NCI-H524 (cell line): ENCODE data around the gene SLC43A2.

Source experiments
- DNase-seq, 2 experiments: peaks; one replicate each; lab custom pipeline; 2025; lab: John Stamatoyannopoulos, UW

The SLC43A2 gene

DNA sequence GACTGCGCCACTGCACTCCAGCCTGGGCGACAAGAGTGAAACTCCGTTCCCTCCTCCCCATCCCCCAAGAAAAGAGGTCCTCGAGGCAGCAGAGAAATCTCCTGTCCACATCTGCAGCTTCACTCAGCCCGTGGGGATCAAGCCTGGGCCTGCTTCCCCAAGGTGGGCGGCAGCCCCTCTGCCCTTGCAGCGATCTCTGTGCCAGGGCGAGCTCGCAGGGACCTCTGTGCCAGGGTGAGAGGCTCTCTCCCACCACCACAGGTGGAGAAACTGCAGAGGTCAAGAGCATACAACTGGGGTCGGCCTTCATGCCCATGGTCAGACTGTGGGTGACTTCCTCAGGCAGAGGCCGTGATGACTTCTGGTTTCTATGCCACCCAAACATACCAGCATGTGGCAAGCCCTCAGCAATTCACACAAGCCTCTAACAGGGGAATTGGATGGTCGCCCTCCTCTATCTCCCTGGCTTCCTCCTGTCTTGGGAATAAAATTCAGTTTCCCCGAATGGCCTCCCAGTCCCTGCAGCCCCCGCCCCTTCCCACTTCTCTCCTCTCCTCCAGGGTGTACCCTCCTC, 5.5 kb downstream of the SLC43A2 start:
- DNase-seq = no peak

DNA sequence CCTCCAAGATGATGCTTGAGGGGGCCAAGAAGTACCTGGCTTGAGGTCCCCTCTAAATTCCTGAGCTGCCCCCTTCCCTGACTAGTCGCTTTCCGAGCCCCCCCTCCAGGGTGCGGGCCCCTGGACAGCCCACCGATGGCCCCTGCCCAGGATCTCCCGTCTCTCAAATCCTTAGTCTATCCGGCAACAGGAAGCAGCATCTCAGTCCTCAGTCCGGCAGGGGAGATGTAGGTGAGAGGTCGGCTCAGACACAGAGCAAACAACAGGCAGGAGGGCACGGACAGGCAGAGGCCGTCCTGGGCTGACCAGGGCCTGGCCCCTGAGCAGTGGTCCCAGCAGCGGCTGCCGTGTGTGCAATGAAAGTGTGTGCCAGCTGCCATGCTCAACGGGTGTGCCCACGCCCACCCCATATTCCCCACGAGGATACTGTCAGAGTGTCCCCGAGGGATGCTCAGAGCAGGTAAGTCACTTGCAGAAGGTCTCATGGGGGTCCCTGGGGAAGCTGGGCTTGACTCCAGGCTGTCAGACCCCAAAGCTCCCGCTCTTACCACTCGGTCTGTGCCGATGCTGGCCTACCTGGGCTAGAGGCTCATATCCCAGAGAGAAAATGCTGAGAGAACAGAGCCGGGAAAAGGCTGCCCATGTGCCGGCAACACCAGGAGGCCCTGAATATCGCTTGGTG, 7.2 kb downstream of the SLC43A2 start:
- DNase-seq = no peak

DNA sequence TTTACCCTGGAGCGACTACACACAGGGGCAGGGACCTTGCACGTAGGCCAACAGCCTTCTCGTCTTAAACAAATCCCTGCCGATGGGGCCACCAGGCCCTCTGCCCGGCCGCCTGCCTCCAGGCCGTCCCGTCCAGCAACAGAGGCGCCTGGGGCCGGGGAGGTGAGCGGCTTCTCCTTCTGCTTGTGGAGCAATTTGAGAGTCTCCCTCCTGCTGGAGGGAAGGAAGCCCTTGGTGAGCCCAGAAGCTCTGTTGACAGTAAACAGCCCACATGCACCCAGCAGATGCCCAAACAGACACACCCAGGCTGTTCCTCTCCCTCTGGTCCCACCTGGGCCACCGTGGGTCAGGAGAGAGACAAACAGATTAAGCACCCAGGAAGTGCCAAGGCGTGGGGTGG, 8.1 kb downstream of the SLC43A2 start:
- no peak for DNase-seq

DNA sequence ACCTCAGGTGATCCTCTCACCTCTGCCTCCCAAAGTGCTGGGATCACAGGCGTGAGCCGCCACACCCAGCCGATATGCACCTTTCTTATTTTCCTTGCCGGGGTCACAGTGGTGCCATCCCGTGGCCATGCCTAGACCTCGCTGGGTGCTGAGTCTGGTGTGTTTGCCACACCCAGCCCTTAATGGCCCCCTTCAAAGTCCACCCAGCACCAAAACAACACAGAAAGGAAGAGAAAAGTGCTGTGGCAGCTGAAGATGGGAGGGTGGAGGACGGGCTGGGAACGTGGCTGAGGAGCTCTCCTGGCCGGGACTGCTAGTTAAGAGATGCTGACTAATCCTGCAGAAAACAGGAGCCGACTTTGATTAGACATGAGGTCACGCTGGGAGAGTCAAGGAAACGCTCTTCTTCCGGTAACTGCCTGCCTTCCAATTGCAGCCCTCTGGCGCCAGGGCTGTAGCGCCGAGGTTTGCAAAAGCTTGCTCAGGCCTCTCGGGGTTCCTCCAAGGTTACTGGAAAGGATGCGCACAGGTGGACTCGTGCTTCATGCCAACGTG, 10.9 kb downstream of the SLC43A2 start:
- DNase-seq = no peak

DNA sequence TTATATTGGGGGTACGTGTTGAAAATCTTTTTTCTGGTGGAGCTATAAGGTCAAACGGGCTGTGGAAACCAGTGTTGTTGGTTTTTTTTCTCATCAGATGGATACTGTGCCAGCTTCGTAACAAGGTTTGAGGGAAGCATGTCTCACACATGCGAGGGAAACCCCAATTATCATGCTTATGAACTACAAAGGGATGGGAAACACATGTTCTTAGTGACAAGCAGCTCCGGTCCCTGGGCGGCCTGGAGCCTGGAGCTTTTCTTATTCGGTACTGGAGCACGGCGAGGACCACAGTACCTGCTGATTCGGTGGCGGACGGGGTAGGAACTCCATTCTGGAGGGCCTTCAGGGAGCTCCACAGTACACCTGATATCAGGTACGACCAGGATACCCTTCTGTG, 12.5 kb downstream of the SLC43A2 start:
- DNase-seq = no peak

DNA sequence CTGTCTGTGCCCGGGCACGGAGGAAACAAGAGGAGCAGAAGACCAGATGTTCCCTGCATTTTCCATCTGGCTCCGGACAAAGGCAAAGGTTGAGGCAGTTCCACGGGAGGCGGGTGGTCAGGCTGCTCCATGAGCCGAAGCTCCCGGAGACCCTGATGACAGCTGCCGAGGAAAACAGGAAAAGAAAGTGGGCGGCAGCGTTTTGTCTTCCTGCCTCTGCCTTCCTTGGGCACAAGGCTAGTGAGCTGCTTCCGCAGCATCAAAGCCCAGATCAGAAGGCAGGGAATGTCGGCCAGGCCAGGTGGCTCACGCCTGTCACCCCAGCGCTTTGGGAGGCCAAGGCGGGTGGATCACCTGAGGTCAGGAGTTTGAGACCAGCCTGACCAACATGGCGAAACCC, 16.2 kb downstream of the SLC43A2 start:
- no peak for DNase-seq

DNA sequence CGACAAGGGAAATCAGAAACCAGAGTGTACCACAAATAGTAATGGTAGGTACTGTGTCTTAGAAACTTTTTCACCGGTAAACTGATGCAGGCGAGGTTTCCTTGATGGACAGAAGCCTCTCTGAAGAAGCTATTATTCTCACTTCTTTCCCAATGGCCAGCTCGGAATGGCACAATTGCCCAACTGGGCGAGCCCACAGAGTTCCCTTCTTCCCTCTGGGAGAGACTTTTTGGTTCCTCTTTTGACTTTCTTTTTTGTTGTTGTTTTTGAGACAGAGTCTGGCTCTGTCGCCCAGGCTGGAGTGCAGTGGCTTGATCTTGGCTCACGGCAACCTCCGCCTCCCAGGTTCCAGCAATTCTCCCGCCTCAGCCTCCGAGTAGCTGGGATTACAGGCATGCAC, 16.9 kb downstream of the SLC43A2 start:
- DNase-seq = no peak

DNA sequence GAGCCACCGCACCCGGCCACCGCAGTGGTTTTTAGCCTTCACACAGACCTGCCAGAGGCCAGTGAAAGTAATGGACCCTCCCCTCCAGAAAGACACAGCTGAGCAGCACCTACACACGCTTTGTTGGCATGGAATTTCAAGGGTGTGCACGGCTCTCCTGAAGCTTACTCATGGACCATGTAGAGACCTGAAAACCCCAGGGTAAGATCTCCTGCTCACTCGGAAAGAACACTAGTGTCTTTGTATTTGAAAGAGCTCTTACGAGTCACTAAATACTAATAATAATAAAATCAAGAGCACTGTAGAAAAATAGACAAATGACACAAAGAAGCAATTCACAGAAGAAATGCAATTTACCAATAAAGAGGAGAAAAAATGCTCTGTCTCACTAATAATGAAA, 20.0 kb downstream of the SLC43A2 start:
- DNase-seq = no peak

DNA sequence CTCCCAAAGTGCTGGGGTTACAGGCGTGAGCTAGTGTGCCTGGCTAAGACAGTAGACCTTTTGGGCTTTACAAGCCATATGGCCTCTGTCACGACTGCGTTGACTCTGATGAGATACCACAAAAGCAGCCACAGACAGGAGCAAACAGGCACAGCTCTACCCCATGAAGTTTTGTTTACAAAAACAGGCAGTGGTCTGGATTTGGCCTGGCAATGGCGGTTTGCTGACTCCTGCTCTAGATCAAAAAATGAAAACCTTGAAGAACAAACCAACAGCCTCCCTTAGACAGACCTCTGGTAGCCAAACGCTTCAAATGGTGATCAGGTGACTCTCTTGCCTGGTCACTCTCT, 20.7 kb downstream of the SLC43A2 start:
- DNase-seq = no peak

DNA sequence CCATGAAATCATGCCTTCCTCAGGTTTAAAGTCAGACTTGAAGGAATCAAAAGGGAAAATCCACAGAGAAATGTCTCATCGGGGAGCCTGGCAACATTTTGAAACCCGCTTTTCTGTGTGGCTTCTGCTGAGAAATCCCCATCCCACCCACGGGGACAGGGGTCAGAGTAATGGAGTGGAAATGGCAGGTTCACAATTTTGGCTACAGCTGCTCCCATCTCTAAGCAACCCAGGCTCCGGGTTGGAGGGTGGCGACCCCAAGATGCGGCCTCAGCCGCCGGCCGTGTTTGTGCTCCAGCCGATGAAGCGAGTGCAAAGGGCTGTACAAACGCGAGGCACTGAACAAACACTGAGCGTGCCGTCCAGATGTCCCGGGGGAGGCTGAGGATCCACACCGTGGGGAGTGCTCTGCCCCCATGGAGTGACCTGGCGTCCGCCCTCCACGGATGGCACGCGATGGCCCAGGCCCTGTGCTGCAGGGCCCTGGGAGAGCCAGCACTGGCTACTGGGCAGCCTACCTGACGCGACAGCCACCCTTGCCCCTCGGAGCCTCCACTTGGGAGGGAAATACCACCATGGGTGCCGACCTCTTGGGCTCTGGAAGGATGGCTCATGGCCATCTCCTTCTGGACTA, 22.2 kb downstream of the SLC43A2 start:
- DNase-seq = no peak

DNA sequence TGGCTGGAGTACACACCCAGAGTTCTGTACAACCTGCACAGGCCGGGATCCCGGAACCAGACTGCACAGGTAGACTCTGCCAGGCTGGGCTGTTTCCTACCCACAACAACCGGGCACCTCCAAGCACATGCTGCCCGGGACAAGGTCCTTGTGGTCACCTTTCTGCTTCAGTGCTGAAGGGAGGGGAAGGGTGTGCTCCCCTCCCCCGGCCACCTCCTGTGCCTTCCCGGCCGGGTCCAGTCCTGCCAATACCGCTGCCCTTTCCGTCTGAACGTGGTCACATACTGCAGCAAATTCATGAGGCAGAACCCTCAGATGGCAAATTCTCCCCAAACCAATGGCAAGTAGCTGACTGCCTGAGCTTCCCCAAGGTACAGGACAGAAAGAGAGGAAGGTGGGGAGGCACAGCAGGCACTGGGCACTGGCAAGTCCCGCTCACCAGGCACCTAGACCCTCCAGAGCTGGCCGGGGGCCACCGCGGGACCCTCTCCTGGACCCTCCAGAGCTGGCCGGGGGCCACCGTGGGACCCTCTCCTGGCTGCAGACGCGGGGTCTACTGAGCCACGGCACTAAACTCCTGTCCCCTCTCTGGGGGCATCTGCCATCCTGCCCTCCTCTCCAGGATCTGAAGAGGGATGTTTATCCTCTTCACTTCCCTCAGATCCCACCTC, 22.8 kb downstream of the SLC43A2 start:
- DNase-seq = no peak

DNA sequence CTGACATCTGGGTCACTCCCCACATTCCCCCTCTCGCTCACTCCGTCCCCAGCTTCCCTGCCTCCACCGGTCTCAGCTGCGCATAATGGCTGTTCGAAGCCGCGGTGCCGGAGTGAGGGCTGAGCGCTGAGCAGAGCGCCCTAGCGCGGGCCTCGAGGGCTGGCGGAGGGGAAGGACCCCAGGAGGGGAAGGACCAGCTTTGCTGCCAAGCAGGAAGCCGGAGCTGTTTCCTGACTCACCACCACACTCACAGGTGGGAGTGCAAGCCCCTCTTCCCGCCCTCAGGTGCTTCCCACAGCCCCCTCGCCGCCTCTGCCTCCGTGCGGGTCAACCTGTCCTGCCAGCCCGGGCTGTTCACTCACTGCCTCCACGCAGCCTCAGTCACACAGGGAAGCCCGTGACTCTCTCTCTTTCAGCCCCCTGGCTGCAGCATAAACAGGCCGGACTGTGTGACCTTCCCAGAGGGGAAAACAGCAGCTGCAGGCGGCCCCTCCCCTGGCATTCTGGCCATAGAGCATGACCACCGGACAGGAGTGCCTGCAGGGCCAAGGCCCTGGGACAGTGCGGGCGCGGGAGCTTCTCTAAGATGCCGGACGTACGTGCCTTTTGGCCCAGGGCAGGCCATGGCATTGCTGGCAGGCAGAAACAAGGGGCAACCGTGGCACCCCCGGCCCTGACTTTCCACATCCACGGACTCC, 23.7 kb downstream of the SLC43A2 start:
- DNase-seq = no peak

DNA sequence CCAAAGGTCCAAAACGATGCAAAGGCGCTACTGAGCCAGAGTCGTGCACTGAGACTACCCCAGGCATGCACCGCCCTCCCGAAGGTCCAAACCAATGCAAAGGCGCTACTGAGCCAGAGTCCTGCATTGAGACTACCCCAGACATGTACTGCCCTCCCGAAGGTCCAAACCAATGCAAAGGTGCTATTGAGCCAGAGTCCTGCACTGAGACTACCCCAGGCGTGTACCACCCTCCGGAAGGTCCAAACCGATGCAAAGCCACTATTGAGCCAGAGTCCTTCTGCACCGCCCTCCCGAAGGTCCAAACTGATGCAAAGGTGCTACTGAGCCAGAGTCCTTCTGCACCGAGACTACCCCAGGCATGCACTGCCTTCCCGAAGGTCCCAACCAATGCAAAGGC, 27.1 kb downstream of the SLC43A2 start:
- DNase-seq = no peak

DNA sequence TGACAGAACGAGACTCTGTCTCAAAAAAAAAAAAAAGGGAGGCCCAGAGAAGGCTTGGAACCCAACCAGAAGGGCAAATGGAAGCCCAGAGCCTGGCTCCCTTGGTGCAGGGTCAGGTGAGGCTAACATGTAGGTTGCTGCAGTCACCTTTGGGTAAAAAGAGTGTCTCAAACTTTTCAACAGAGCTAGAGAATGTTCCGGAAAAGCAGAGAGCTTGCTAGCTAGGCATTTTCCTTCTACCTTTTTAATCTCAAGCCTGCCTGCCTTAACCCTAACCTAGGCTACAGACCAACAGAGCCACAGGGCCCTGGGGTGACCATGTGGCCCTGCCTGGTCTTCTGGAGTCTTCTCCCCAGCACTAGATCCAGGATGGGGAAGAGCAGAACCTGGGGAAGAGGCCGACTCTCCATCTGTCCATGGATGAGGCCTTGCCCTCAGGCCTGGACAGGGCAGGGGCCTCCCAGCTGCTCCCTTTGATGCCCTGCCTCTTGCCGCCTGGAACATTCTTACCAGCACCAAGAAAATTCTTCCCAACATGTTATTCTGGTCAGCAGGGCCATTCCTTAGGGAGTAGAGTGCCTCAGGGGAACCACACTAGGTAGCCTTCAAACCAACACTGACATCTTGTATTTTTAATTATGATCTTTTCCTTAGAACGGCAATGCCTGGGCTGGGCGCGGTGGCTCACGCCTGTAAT, 30.1 kb downstream of the SLC43A2 start:
- DNase-seq = no peak

DNA sequence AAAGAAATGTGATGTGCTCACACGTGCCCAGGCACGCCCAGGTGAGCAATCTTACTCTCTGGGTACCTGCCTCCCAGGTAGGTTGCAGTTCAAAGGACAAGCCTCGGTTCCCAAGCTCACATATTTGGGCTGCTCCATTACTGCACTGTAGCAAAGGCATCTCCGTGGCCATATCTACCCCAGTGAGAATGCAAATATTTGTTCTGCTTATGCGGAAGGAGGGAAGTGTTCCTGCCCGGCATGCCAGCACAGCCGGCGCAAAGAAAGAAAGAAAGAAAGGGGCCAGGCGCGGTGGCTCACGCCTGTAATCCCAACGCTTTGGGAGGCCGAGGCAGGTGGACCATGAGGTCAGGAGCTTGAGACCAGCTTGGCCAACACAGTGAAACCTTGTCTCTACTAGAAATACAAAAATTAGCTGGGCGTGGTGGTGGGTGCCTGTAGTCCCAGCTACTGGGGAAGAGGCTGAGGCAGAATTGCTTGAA, 30.7 kb downstream of the SLC43A2 start:
- DNase-seq = no peak

DNA sequence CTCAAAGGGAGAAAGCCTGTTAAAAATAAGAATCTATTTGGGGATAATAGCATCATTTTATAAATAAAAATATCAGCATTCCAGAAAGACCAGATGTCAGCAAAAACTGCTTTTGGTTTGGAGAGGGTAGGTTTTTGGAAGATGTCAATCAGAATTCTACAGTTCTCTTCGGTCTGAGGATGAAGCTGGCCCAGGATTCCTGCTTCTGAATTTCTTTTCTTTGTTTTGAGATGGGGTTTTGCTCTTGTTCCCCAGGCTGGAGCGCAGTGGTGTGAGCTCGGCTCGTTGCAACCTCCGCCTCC, 35.1 kb downstream of the SLC43A2 start:
- no peak for DNase-seq

DNA sequence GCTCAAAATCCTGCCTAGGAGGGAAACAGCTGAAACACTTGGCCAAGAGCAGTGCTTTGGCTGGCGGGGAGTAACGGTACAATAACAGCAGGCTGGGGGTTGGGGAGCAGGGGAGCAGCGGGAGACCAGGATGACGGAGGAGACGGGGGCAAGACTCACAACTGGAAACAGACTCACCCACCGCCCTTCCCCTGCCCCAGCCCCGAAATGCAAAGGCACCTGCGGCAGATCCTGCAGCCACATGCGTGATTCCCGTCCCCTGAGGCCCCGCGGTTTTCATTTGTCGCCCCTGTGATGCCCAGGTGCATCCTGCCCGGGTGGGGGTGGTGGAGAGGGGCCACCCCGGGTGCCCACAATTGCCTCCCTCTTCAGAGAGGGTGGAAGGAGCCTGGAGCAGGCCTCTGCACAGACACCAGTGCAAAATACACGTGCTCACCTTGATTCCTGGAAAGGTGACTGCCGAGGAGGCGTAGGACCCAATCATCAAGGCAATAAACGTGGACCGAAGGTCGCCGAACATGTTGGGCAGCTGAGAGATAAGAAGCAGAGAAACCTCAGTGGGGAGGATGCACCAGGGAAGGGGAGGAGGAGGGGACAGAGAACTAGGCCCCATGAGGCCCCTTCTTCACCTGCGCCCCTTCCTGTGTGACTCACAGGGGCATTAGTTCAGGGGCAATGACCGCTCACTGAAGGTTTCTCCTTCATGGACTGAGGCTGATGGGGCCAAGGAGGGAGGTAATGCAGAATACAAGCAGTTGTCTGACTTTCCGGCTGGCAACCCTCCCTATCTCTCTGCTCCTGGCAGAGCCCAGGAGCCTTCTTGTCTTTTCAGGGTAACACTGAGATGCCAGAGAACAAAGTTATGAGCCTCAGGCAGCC, 35.6 kb downstream of the SLC43A2 start:
- DNase-seq = no peak

DNA sequence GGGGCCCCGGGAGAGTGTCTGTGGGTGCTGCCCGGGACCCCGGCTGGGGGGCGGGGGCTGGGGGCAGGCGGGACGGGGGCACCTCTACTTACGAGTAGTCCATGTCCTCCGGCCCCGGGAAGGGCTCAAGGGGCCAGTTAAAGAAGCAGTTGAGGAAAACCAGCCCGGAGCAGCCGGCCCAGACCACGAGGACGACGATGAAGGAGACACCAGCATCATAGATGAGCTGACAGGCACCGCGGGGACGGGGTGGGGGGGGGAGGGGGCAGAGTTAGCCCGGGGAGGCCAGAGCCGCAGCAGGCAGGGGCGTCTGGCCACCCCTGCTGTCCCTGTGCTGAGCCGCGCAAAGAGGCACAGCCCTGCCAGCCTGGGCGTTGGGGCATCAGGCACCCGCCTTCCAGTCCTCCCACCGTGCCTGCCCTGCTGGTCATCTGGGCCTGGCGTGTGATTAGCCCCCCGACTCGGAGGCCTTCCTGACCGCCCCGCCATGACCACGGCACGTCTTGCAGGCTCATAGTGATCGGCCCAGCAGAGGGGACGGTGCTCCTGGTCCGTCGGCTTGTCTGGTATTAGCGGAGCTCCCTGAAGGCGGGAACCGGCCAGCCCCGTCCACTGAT, 37.1 kb downstream of the SLC43A2 start:
- DNase-seq = no peak

DNA sequence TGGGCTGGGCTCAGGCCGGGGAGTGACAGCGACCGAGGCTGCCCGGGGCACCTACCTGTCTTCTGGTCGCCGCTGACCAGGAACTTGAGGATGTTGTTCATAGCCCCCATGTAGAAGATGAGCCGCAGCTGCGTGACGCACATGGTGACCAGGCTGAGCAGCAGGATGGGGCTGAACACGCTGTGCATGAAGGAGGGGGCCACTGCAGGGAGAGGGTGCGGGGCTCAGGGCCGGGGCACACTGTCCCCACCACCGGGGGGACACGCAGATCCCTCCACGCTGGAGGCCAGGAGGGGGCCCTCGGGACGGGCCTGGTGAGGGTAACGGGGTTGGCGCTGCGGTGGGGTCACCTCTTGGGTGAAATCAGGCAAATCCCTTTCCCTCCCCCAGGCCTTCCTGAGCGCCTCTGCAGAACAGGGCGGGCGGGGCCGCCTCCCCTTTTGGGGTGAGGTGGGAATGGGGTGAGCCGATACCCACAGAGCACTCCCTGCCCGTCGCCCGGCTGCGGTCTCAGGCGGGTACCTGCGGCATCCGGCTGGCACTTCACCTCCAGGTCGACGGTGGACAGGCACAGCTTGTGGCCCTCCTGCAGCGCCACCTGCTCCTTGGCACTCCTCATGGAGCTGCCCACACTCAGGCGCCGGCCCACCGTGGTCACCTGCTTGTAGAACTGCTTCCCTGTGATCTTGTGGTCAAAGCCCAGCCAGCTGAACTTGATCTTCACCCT, 37.7 kb downstream of the SLC43A2 start:
- no peak for DNase-seq
